HG02870 (cell line): ENCODE results near the gene GJC1.
"Not testable (repeated sequence)": the region's sequence is repeated elsewhere in the genome, so short reads cannot be mapped to it uniquely, and the experiment has no call there.

Experiments
- ATAC-seq: cut with Tn5 transposase; IDR thresholded peaks from one replicate; pipeline ENCODE4 v1.9.1; 2021; ENCODE audit warnings: mild to moderate bottlenecking, moderate library complexity; ENCODE audit not compliant: unreplicated experiment

The GJC1 gene

GRCh38 chr17:44846206-44846605 lies 16.1 kb upstream of the GJC1 start:
- ATAC-seq, result no peak

GRCh38 chr17:44844390-44844830 lies 14.3 kb upstream of the GJC1 start:
- ATAC-seq, result no peak

GRCh38 chr17:44842748-44843147 lies 12.7 kb upstream of the GJC1 start:
- no peak for ATAC-seq

GRCh38 chr17:44840936-44841335 lies 10.8 kb upstream of the GJC1 start:
- no peak for ATAC-seq

GRCh38 chr17:44840274-44840673 lies 10.2 kb upstream of the GJC1 start:
- ATAC-seq, result no peak

GRCh38 chr17:44837196-44837595 lies 7.1 kb upstream of the GJC1 start:
- ATAC-seq, result no peak

- ATAC-seq, result no peak
These were observed 2.7 kb upstream of the GJC1 start for GRCh38 chr17:44832805-44833204.

- ATAC-seq, result no peak
These were observed 1.3 kb upstream of the GJC1 start for GRCh38 chr17:44831371-44831770.

- ATAC-seq, result no peak
These were observed 537 bp upstream of the GJC1 start for GRCh38 chr17:44830359-44831288.

- no peak for ATAC-seq
These were observed 1.1 kb downstream of the GJC1 start for GRCh38 chr17:44828919-44829522.

GRCh38 chr17:44827863-44828262 lies 2.2 kb downstream of the GJC1 start:
- ATAC-seq, result no peak

GRCh38 chr17:44826123-44826790 lies 3.8 kb downstream of the GJC1 start:
- ATAC-seq, result no peak

GRCh38 chr17:44825236-44825635 lies 4.9 kb downstream of the GJC1 start:
- ATAC-seq, result not testable (repeated sequence)

- ATAC-seq, result no peak
These were observed 9.4 kb downstream of the GJC1 start for GRCh38 chr17:44820631-44821212.

- ATAC-seq, result not testable (repeated sequence)
These were observed 11.6 kb downstream of the GJC1 start for GRCh38 chr17:44818508-44818907.

- ATAC-seq, result no peak
These were observed 17.8 kb downstream of the GJC1 start for GRCh38 chr17:44812263-44812662.

GRCh38 chr17:44808656-44809388 lies 21.3 kb downstream of the GJC1 start:
- ATAC-seq, result not testable (repeated sequence)

- no peak for ATAC-seq
These were observed 21.9 kb downstream of the GJC1 start for GRCh38 chr17:44808156-44808555.

GRCh38 chr17:44807817-44808155 lies 22.3 kb downstream of the GJC1 start:
- ATAC-seq, result no peak

GRCh38 chr17:44807093-44807816 lies 22.8 kb downstream of the GJC1 start:
- ATAC-seq, result no peak
